Measurements from ENCODE around the gene DNAJC6. TPM values are rescaled to one million over a fixed set of nuclear protein-coding genes. Genes with fewer than 3 reads are reported as not detected.

DNAJC6 gene
- total RNA-seq, 3 donors from 2014 or later (not counting 1 experiment from before 2014, with no cell fraction given), result 0.77 to 1.2 (median 0.89) TPM

GRCh38 chr1:65371544-65371943, 62.2 kb downstream of the DNAJC6 start:
- Histone ChIP-seq H3K36me3 (ENCODE audit: control insufficient read depth, insufficient read depth, low read length) (no peaks in the 10 kb centered on the region), H3K27me3 (ENCODE audit: control insufficient read depth, insufficient read depth, low read length) (no peaks in the 10 kb centered on the region), H3K4me1 (ENCODE audit: control insufficient read depth, insufficient read depth, low read length) (no peaks in the 10 kb centered on the region), H3K9me3 (ENCODE audit: control insufficient read depth, insufficient read depth, low read length) (no peaks in the 10 kb centered on the region), H3K4me3 (ENCODE audit: low read length) (no peak overlapping the region), H3K27ac (ENCODE audit: low read length) (no peak overlapping the region)
- DNase-seq (no peak), ATAC-seq (no peak)
- no peak overlapping the region for H3K27ac Mint-ChIP-seq
- intact Hi-C loops (cut with micrococcal nuclease), result no loop called here
- 96% methylated on average over 3 of the region's 3 CpGs for WGBS (ENCODE audit: insufficient coverage)
- TF ChIP-seq, protein P1, sequence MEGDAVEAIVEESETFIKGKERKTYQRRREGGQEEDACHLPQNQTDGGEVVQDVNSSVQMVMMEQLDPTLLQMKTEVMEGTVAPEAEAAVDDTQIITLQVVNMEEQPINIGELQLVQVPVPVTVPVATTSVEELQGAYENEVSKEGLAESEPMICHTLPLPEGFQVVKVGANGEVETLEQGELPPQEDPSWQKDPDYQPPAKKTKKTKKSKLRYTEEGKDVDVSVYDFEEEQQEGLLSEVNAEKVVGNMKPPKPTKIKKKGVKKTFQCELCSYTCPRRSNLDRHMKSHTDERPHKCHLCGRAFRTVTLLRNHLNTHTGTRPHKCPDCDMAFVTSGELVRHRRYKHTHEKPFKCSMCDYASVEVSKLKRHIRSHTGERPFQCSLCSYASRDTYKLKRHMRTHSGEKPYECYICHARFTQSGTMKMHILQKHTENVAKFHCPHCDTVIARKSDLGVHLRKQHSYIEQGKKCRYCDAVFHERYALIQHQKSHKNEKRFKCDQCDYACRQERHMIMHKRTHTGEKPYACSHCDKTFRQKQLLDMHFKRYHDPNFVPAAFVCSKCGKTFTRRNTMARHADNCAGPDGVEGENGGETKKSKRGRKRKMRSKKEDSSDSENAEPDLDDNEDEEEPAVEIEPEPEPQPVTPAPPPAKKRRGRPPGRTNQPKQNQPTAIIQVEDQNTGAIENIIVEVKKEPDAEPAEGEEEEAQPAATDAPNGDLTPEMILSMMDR (IDR thresholded peaks at IDR 0.05), result no peak
- no peak overlapping the region for H3K4me3 Mint-ChIP-seq
- H3K27me3 Mint-ChIP-seq (ENCODE audit: low read depth in 2 of 2), result peaks cover 0 to 12% of the 10 kb centered on the region in 2 donors
- H3K4me1 Mint-ChIP-seq, result no peaks in the 10 kb centered on the region
- H3K9me3 Mint-ChIP-seq, result no peaks in the 10 kb centered on the region
- H3K36me3 Mint-ChIP-seq, result no peaks in the 10 kb centered on the region

DNA sequence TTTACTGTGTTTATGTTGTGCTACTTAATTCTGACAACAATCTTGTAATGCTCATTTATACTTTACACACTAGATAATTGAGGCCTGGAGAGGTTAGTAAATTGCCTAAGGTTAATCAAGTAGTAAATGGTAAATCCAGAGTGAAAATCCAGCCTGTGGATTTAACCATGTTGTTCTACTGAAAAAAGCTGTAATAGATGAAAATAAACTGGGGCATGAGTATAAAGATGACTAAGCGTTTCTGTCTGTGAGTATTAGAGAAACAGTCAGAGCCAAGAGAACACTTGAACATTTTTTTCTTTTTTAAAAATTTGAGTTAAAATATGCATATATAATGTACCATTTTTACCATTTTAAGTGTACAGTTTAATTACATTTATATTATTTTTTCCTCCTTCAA, 63.2 kb downstream of the DNAJC6 start:
- H3K27me3 Mint-ChIP-seq (ENCODE audit: low read depth in 2 of 2), result peaks cover 0 to 12% of the 10 kb centered on the region in 2 donors
- no peaks in the 10 kb centered on the region for H3K36me3 Mint-ChIP-seq
- no peaks in the 10 kb centered on the region for H3K27me3 ChIP-seq (ENCODE audit: control insufficient read depth, insufficient read depth, low read length)
- no peaks in the 10 kb centered on the region for H3K4me1 ChIP-seq (ENCODE audit: control insufficient read depth, insufficient read depth, low read length)
- DNase-seq (no peak), ATAC-seq (no peak)
- no peak overlapping the region for H3K4me3 ChIP-seq (ENCODE audit: low read length)
- H3K27ac ChIP-seq (ENCODE audit: low read length), result no peak overlapping the region
- TF ChIP-seq, protein P1 (IDR thresholded peaks at IDR 0.05), result no peak
- H3K27ac Mint-ChIP-seq, result no peak overlapping the region
- intact Hi-C loops (cut with micrococcal nuclease), result no loop called here
- no peak overlapping the region for H3K4me3 Mint-ChIP-seq
- no peaks in the 10 kb centered on the region for H3K9me3 Mint-ChIP-seq
- no peaks in the 10 kb centered on the region for H3K36me3 ChIP-seq (ENCODE audit: control insufficient read depth, insufficient read depth, low read length)
- no peaks in the 10 kb centered on the region for H3K4me1 Mint-ChIP-seq
- H3K9me3 ChIP-seq (ENCODE audit: control insufficient read depth, insufficient read depth, low read length), result no peaks in the 10 kb centered on the region
- no CpG with 5 or more reads among the region's 1 CpG for WGBS (ENCODE audit: insufficient coverage)

DNA sequence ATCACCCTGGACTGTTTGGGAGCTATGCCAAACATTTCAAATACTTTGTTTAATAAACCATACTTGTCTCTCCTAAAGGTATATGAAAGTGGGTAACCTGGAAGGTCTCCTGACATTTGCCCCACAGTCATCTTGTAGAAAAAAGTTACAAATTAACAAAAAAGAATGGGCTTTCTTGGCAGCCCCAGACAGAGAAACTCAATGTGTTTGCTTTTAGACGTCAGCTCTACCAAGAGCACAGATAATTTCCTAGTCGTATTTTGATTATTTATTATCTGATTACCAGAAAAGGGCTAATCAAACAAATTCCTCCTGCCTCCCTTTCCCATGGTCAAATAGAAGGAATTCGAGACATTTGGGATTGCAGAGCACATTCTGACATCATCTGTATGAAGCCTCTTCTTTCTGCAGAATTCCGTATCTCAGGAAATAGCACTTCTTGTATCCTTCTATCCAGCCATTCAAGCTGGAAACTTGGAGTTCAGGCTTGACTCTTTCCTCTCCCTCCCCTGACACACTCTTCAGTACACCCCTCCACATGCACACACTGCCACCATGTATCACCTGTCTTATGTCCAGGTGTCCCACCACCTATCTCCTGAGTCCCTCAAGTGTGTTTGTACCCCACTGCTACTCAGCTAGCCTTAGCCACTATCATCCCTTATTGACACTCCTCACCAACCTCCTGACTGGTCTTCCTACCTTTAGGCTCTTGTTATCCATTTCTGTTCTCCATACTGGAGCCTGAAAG, 68.3 kb downstream of the DNAJC6 start:
- DNase-seq (no peak), ATAC-seq (no peak)
- TF ChIP-seq, protein P1 (IDR thresholded peaks at IDR 0.05), result no peak
- intact Hi-C loops (cut with micrococcal nuclease), result no loop called here
- no peaks in the 10 kb centered on the region for H3K4me1 Mint-ChIP-seq
- Histone ChIP-seq H3K27ac (ENCODE audit: low read length) (no peak overlapping the region), H3K36me3 (ENCODE audit: control insufficient read depth, insufficient read depth, low read length) (no peaks in the 10 kb centered on the region), H3K4me1 (ENCODE audit: control insufficient read depth, insufficient read depth, low read length) (no peaks in the 10 kb centered on the region), H3K4me3 (ENCODE audit: low read length) (no peak overlapping the region), H3K9me3 (ENCODE audit: control insufficient read depth, insufficient read depth, low read length) (no peaks in the 10 kb centered on the region), H3K27me3 (ENCODE audit: control insufficient read depth, insufficient read depth, low read length) (no peaks in the 10 kb centered on the region)
- H3K4me3 Mint-ChIP-seq, result no peak overlapping the region
- WGBS (ENCODE audit: insufficient coverage), result 91% methylated on average over 4 of the region's 4 CpGs
- H3K36me3 Mint-ChIP-seq, result peaks cover 4% of the 10 kb centered on the region
- peaks cover 0 to 3% of the 10 kb centered on the region in 2 donors for H3K9me3 Mint-ChIP-seq
- H3K27me3 Mint-ChIP-seq (ENCODE audit: low read depth in 2 of 2), result peaks cover 21 to 23% of the 10 kb centered on the region in 2 donors
- no peak overlapping the region for H3K27ac Mint-ChIP-seq

Data from natural killer cell (primary cell).